GM19240 (cell line): Measurements from ENCODE around the gene MLH1.
"Not testable (repeated sequence)": the region's sequence is repeated elsewhere in the genome, so short reads cannot be mapped to it uniquely, and the experiment has no call there.

Source experiments
- DNase-seq: peaks from one replicate; pipeline ENCODE4 v3.0.0; 2011; ENCODE audit warnings: low spot score; ENCODE audit not compliant: insufficient read length

The MLH1 gene

GRCh38 chr3:37032961-37033360 is 39.6 kb downstream of the MLH1 start:
- no peak for DNase-seq

DNA sequence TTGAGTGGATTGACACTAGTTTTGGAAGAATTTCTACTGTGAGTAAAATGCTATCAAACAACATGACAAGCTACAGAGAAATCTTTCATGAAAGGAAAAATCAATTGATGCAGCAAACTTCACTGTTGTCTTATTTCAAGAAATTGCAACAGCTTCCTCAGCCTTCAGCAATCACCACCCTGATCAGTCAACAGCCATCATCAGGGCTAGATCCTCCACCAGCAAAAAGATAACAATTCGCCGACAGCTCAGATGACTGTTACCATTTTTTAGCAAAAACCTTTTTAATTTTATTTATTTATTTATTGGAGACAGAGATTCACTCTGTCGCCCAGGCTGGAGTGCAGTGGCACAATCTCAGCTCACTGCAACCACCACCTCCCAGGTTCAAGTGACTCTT is 44.0 kb downstream of the MLH1 start:
- no peak for DNase-seq

DNA sequence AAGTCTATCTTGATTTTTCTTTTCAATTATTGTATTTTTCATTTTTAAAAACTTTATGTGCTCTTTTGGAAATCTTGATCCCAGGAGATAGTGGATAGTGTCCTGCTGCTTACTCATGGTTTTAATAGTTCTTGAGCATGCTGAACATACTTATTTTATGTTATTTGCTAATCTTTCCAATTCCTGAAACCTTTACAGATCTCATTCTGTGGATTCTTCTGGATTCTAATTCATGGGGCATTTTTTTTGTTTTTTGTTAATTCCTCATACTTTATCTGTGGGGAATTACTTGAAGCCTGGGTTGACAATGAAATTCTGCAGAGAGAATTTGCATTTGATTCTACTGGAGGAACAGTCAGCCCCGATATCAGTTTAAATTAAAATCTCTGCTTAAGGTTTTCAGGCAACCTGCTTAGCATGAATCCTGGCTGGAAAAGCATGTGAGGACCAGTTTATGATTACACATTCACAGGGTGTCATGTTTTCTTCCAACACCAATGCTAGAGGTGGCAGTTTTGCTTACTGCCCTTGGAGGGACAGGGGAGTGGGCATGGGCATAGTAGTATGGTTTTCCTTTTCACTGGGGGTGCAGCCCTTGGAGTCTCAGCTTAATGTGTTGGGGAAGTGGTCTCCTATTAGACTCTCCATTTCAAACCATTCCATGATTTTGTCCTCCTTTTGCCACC is 46.0 kb downstream of the MLH1 start:
- no peak for DNase-seq

DNA sequence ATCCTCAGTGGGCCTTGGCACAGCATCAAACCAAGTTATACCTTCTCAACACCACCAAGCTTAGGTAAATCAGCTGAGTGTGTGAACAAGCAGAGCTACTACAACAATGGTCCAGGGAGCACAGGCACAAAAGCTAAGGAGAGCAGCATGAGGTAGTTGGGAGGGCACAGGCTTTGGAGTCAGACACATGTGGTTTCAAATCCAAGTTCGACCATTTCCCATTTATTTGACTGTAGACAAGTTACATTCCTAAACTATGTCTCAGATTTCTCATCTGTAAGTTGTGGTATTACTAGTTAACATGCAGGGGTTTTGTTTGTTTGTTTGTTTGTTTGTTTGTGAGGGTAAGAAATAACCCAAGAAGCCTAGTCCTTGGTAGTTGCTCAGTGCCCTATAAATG is 46.9 kb downstream of the MLH1 start:
- DNase-seq = no peak

- no peak for DNase-seq
Measured at GRCh38 chr3:37041546-37042195, 48.4 kb downstream of the MLH1 start.

GRCh38 chr3:37042712-37043111 is 49.4 kb downstream of the MLH1 start:
- not testable (repeated sequence) for DNase-seq

GRCh38 chr3:37050282-37050681 is 57.0 kb downstream of the MLH1 start:
- DNase-seq = no peak

DNA sequence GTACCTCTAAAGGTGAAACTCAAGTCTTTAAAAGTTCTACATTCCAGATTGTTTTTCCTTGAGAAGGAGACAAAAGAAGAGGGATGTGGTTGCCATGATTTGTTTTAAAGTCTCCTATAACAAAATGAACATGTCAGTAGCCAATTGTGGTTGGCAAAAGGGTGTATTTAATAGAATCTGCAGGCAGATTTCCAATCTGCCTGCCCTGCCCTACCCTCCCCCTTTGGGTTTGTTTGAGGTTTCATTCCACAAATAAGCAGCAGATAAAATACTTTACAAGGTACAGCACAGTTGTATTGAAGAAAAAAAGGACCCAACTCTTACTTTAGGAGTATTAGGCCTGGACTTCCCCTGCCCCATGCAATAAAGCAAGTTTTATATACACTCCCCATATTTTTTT is 59.5 kb downstream of the MLH1 start:
- DNase-seq = no peak

DNA sequence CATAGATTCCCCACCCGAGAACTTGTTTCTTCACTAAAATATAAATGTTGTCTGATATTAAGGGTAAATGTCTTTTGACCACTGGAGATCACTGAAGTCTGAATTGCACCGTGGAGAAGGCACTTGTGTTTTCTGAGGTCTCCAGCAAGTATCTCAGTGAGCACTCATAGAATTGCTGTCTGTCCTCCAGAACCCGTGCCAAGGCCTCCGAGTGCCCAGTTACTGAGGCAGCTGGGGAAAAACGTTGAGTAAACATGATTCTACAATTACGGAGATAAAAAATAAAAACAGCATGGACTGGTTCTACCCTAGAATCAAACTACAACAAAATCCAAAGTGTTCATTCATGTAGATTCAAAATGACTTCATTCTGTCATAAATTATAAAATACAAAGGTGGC is 60.0 kb downstream of the MLH1 start:
- no peak for DNase-seq

- DNase-seq = no peak
Measured at GRCh38 chr3:37053753-37054152, 60.4 kb downstream of the MLH1 start.

DNA sequence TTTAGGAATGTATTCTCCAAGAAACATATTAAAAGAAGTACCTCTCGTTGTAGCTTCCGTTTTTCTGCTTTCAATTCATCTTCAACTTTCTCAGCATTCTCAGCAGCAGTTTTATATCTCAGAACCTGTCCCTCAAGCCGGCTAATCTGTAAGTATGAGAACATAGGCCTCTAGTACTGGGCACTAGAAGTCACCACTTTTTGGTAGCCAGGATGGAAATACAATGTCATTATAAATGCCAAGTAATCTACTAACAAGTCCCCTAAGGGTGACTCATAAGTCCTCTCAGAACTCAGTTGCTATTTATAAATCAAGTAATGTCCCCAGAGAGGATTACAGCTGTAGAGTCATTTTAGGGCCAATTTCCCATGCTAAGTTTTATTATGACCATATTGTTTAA is 61.1 kb downstream of the MLH1 start:
- no peak for DNase-seq

GRCh38 chr3:37055077-37055476 is 61.8 kb downstream of the MLH1 start:
- not testable (repeated sequence) for DNase-seq

- no peak for DNase-seq
Measured at GRCh38 chr3:37056826-37057225, 63.5 kb downstream of the MLH1 start.

DNA sequence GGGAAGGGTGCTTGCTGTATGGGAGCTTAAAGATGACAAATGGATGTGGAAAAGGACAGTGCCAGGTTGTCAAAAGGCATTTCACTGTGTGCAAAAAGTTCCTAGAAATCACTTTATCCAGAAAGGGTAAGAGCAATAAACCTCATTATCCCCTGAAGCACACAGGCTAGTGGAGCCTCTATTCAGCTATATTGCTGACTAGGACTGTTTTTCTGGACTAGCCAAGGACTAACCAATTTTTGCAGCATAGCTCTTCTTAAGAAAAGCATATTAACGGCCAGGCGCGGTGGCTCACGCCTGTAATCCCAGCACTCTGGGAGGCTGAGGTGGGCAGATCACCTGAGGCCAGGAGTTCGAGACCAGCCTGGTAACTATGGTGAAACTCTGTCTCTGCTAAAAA is 64.8 kb downstream of the MLH1 start:
- no peak for DNase-seq

GRCh38 chr3:37064747-37065146 is 71.4 kb downstream of the MLH1 start:
- no peak for DNase-seq

- no peak for DNase-seq
Measured at GRCh38 chr3:37067577-37067976, 74.3 kb downstream of the MLH1 start.

DNA sequence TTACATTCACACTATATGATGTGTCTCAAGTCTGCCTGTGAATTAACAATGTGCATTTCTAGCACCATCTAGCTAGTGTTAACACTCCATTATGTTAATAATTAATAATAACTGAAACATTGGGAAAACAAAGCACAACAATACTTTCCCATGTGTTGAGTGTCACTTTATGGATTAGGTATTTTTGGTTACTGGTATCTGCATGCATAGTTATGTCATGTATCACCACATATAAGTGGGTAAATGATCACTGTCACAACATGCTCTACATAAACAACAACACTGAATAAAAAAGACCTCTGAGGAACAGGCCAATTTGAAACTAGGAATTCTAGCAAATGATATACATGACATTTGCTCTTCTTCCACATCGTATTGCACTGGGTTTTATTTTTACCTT is 74.7 kb downstream of the MLH1 start:
- DNase-seq = no peak

GRCh38 chr3:37071921-37072320 is 78.6 kb downstream of the MLH1 start:
- DNase-seq = no peak

- no peak for DNase-seq
Measured at GRCh38 chr3:37072892-37073291, 79.6 kb downstream of the MLH1 start.

DNA sequence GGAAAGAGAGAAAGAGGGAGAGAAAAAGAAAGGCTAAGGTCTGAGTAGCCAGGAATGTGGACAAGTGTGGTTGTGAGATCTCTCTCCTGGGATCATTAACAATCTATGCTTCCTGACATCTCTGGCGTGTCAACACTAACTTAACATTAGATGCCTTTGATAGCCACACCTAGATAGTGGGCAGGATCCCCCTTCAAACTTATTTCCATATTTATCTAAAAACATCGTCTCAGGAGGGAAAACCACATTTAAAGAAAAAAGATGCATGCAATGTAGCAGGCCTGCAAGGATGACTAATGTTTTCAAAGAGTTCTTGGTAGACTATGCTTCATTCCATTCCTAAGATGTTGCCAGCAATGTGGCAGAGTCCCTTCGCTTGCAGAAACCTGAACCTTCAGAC is 80.9 kb downstream of the MLH1 start:
- no peak for DNase-seq

DNA sequence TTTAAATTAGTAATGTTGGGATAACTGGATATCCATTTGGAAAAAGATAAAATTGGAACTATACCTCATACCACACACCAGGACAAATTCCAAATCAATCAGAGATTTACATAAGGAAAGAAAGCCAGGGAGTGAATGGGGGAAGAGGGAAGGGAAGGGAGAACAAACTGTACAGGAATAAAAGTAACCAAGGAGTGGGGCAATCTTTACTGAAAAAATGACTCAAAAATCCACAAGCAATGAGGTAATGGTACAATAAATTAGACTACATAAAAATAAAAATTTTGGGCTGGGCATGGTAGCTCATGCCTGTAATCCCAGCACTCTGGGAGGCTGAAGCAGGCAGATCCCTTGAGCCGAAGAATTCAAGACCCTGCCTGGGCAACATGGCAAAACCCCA is 82.6 kb downstream of the MLH1 start:
- DNase-seq = no peak

DNA sequence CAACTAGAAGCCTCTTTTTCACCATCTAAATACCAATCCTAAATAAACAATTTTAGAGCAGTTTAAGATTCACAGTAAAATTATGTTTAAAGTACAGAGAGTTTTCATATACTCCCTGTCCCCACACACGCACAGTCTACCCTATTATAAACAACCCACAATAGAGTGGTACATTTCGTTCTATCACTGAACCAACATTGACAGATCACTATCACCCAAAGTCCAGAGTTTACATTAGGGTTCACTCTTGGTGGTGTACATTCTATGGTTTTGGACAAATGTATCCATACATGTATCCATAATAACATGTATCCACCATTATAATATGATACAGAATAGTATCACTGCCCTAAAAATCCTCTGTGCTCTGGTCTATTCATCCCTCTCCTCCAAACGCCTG is 89.0 kb downstream of the MLH1 start:
- no peak for DNase-seq

- DNase-seq = no peak
Measured at GRCh38 chr3:37086918-37087317, 93.6 kb downstream of the MLH1 start.
